HL-60 (cell line): ENCODE measurements around the gene SF3B1.

ENCODE experiments used
- CTCF ChIP-seq: IDR thresholded peaks from one replicate; pipeline ENCODE4 v1.5.1; 2011; ENCODE audit warnings: low read length, control low read depth, inconsistent platforms; ENCODE audit not compliant: insufficient read depth
- TF ChIP-seq, protein P1 (sequence below): IDR thresholded peaks from 2 replicates; pipeline ENCODE4 v1.6.1; 2012; ENCODE audit warnings: low read depth; ENCODE audit not compliant: insufficient replicate concordance

DNA sequence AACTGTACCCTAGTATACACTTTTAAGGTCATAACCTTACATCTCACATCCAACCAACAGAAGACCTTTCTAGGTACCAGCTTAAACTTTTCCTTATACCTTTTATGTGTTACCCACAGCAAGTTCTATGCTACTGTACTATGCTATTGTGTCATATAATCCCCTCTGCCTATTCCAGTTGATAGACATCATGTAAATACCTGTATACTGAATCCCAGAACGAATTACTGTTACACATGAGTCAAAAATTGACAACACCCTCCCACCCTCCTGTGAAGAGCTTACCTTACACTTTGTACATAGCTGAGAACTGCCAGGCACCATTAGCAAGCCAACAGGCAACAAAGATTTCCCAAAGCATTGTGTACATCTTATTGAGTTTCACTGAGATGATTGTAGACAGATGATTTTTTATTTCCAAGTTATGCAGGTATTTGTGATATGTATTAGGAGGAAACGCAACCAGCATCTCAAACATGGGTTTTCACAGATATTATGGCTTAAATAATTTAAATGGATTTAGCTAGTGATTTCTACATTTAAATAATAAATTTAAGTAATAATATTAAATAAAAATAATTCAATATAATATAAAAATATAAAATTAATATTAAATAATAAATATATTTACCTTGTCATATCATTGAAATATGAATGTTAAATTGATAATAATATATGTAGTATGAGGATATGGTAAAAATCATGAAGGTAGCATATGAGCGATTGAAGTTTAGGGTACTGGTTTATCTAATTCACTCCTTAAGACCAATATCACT lies 81.2 kb downstream of the SF3B1 start:
- TF ChIP-seq CTCF = no peak
- TF ChIP-seq, protein P1, sequence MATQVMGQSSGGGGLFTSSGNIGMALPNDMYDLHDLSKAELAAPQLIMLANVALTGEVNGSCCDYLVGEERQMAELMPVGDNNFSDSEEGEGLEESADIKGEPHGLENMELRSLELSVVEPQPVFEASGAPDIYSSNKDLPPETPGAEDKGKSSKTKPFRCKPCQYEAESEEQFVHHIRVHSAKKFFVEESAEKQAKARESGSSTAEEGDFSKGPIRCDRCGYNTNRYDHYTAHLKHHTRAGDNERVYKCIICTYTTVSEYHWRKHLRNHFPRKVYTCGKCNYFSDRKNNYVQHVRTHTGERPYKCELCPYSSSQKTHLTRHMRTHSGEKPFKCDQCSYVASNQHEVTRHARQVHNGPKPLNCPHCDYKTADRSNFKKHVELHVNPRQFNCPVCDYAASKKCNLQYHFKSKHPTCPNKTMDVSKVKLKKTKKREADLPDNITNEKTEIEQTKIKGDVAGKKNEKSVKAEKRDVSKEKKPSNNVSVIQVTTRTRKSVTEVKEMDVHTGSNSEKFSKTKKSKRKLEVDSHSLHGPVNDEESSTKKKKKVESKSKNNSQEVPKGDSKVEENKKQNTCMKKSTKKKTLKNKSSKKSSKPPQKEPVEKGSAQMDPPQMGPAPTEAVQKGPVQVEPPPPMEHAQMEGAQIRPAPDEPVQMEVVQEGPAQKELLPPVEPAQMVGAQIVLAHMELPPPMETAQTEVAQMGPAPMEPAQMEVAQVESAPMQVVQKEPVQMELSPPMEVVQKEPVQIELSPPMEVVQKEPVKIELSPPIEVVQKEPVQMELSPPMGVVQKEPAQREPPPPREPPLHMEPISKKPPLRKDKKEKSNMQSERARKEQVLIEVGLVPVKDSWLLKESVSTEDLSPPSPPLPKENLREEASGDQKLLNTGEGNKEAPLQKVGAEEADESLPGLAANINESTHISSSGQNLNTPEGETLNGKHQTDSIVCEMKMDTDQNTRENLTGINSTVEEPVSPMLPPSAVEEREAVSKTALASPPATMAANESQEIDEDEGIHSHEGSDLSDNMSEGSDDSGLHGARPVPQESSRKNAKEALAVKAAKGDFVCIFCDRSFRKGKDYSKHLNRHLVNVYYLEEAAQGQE = no peak
